Measurements from ENCODE around the gene KSR2. TPM values are rescaled to one million over a fixed set of nuclear protein-coding genes. Genes with fewer than 3 reads are reported as not detected.
"Not testable (repeated sequence)": the region's sequence is repeated elsewhere in the genome, so short reads cannot be mapped to it uniquely, and the experiment has no call there.

The KSR2 gene
- total RNA-seq, 1 donor from 2014 or later, result 2.0 TPM

DNA sequence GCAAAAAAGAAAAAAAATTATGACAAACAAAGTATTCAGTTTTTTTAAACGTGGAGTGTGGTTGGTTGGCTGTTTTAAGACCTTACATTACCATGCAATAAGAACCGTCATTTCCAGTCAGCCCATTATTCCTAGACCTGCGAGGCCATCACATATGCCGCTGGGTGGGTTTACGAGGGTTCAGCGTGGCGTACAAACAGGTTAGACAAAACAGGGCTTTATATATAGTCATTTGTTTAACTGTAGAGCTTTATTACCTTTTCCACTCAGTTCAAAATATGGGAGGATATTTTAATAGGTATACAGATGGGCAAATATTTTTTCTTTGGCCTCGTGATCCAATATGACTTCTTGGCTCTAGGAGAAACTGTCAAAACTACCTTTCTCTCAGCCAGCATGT, 67.2 kb downstream of the KSR2 start:
- no peak for DNase-seq (ENCODE audit: extremely low spot score, unreplicated experiment)
- no peaks in the 10 kb centered on the region for H3K4me1 Mint-ChIP-seq (ENCODE audit: unreplicated experiment)
- no peak overlapping the region for H3K4me3 Mint-ChIP-seq
- no peaks in the 10 kb centered on the region for H3K27me3 Mint-ChIP-seq
- H3K9me3 Mint-ChIP-seq, result peaks cover 7% of the 10 kb centered on the region
- no peak overlapping the region for H3K27ac Mint-ChIP-seq
- no peaks in the 10 kb centered on the region for H3K36me3 Mint-ChIP-seq
- TF ChIP-seq, protein P1, sequence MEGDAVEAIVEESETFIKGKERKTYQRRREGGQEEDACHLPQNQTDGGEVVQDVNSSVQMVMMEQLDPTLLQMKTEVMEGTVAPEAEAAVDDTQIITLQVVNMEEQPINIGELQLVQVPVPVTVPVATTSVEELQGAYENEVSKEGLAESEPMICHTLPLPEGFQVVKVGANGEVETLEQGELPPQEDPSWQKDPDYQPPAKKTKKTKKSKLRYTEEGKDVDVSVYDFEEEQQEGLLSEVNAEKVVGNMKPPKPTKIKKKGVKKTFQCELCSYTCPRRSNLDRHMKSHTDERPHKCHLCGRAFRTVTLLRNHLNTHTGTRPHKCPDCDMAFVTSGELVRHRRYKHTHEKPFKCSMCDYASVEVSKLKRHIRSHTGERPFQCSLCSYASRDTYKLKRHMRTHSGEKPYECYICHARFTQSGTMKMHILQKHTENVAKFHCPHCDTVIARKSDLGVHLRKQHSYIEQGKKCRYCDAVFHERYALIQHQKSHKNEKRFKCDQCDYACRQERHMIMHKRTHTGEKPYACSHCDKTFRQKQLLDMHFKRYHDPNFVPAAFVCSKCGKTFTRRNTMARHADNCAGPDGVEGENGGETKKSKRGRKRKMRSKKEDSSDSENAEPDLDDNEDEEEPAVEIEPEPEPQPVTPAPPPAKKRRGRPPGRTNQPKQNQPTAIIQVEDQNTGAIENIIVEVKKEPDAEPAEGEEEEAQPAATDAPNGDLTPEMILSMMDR (conservative IDR thresholded peaks at IDR 0.05), result no peak

DNA sequence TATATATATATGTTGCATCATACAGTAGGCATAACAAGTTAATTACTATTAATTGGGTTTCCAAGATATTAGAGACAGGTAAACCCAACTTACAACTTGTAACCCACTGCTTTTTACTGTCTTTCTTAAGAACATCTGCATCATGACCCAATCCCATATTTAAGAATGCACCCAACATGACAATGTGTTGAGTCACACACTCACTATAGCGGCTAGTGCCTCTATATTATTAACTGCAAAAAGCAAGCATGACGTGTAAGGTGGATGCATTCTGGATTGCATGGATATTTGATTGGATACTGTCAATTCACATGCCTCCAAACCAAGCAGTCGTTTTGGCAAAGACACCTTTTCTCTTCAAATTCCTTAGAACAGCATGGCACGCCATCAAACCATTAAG, 68.2 kb downstream of the KSR2 start:
- TF ChIP-seq, protein P1 (conservative IDR thresholded peaks at IDR 0.05), result no peak
- DNase-seq (ENCODE audit: extremely low spot score, unreplicated experiment), result no peak
- Mint-ChIP-seq H3K27me3 (no peaks in the 10 kb centered on the region), H3K9me3 (peaks cover 7% of the 10 kb centered on the region), H3K36me3 (no peaks in the 10 kb centered on the region), H3K27ac (no peak overlapping the region), H3K4me3 (no peak overlapping the region), H3K4me1 (ENCODE audit: unreplicated experiment) (no peaks in the 10 kb centered on the region)

DNA sequence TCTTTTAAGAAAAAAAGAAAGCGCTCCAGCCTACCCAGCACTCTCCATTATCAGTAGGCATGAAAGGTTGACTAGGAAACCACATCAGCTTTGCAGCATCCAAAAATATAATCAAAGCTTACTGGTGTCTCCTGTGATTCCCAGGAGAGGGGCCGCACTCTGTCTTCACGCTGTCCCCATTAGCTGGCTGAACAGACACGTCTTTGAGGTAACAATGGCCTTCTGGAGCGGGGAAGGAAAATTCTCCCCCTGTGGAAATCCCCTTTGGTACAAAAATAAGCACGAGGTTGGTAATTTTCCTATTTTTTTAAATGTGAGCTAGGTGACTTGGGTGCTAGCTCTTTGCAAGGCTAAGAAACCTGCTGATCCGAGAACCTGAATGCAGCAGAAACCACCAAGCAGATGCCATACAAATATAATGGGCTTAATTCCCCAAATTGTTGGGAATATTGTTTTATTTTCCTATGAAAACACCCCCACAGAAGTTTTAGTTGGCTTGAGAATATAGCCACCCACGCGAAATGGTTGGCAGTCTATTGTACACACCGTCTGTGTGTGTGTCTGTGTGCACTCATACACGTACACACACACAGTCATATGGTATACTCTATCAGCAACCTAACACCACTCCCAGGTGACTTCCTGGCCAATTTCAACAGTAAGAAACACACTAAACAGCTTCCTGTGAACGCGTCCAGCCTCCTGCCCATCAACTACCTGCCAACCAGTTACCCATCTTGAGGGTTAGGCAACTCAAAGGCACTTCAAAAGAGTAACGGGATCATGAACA, 71.2 kb downstream of the KSR2 start:
- H3K27ac Mint-ChIP-seq, result no peak overlapping the region
- TF ChIP-seq, protein P1 (conservative IDR thresholded peaks at IDR 0.05), result no peak
- H3K9me3 Mint-ChIP-seq, result peaks cover 7% of the 10 kb centered on the region
- H3K4me3 Mint-ChIP-seq, result no peak overlapping the region
- H3K27me3 Mint-ChIP-seq, result no peaks in the 10 kb centered on the region
- no peaks in the 10 kb centered on the region for H3K36me3 Mint-ChIP-seq
- no peak for DNase-seq (ENCODE audit: extremely low spot score, unreplicated experiment)
- H3K4me1 Mint-ChIP-seq (ENCODE audit: unreplicated experiment), result no peaks in the 10 kb centered on the region

DNA sequence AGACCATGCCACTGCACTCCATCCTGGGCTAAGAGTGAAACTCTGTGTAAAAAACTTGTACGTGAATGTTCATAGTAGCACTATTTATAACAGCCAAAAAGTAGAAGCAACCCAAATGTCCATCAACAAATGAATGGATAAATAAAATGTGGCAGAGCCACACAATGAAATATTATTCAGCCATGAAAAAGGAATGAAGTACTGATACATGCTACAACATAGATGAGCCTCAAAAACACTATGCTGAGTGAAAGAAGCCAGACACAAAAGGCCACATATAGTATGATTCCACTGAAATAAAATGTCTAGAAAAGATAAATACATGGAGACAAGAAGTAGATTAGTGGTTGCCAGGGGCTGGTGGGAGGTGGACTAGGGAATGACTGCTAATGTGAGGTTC, 72.8 kb downstream of the KSR2 start:
- Mint-ChIP-seq H3K4me3 (no peak overlapping the region), H3K36me3 (no peaks in the 10 kb centered on the region), H3K9me3 (peaks cover 7% of the 10 kb centered on the region), H3K27ac (no peak overlapping the region), H3K27me3 (no peaks in the 10 kb centered on the region), H3K4me1 (ENCODE audit: unreplicated experiment) (no peaks in the 10 kb centered on the region)
- TF ChIP-seq, protein P1 (conservative IDR thresholded peaks at IDR 0.05), result no peak
- no peak for DNase-seq (ENCODE audit: extremely low spot score, unreplicated experiment)

DNA sequence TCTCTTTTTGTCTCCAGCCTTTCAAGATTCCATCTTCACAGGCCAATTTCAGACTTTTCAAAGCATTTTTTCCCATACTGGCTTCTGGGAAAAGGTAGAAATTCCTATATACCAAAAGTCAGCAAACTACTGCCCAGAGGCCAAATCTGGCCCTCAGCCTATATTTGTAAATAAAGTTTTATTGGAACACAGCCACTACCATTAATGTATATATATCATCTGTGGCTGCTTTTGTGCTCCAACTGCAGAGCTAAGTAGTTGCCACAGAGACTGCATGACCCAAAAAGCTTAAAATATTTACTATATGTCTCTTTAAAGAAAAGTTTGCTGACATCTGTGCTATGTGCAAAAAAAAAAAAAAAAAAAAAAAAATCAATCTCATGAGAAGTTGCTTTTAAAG, 76.3 kb downstream of the KSR2 start:
- Mint-ChIP-seq H3K4me3 (no peak overlapping the region), H3K36me3 (no peaks in the 10 kb centered on the region), H3K27ac (no peak overlapping the region), H3K4me1 (ENCODE audit: unreplicated experiment) (no peaks in the 10 kb centered on the region), H3K9me3 (no peaks in the 10 kb centered on the region), H3K27me3 (peaks cover 6% of the 10 kb centered on the region)
- TF ChIP-seq, protein P1 (conservative IDR thresholded peaks at IDR 0.05), result no peak
- no peak for DNase-seq (ENCODE audit: extremely low spot score, unreplicated experiment)

DNA sequence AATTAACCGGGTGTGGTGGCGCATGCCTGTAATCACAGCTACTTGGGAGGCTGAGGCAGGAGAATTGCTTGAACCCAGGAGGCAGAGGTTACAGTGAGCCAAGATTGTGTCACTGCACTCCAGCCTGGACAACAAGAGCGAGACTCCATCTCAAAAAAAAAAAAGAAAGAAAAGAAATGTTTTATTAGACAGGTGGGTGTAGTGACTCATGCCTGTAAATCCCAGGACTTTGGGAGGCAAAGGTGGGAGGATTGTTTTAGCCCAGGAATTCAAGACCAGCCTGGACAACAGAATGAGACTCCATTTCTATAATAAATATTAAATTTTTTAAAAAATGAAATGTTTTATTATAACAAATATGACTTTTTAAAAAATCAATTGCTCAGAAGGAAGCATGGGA, 77.5 kb downstream of the KSR2 start:
- not testable (repeated sequence) for H3K27me3 Mint-ChIP-seq; H3K27ac Mint-ChIP-seq; H3K4me1 Mint-ChIP-seq (ENCODE audit: unreplicated experiment); H3K4me3 Mint-ChIP-seq; DNase-seq (ENCODE audit: extremely low spot score, unreplicated experiment); H3K9me3 Mint-ChIP-seq; H3K36me3 Mint-ChIP-seq

Measured in type B pancreatic cell (in vitro differentiated cells).